ENCODE data around the gene IL19. TPM values are rescaled to one million over a fixed set of nuclear protein-coding genes. Genes with fewer than 3 reads are reported as not detected.
A peak's percentile ranks its signal among the peaks of the same experiment; 100 is the strongest.

Gene IL19
- total and polyA plus RNA-seq, 5 donors from 2014 or later, result not detected

DNA sequence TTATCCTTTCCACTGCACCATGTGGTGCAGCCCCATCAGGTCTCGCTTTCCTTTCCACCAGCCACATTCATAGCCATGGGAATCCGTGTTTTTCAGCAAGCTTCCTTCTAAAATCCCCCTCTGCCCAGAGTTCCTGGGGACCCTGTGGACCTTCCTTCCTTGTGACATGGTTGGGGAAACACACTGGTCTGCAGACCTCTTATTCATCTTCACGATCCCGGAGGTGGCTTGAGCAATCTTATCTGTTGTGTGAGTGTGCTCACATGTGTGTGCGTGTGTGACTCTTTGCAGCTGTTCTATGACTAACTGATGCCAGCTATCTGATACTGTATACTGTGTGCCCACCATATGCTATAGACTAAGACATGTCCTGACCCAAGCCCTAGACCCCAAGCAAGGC lies 17.3 kb downstream of the IL19 start:
- DNase-seq, result no peak
- Histone ChIP-seq H3K4me1 (ENCODE audit: control insufficient read depth, insufficient read depth, low read length, poor library complexity, severe bottlenecking) (peaks cover 36% of the 10 kb centered on the region), H3K9me3 (ENCODE audit: control insufficient read depth in 2 of 2, low read length in 2 of 2) (no peaks in the 10 kb centered on the region), H3K27me3 (ENCODE audit: control insufficient read depth, insufficient read depth, low read length) (no peaks in the 10 kb centered on the region), H3K36me3 (ENCODE audit: control insufficient read depth, insufficient read depth, low read length) (no peaks in the 10 kb centered on the region), H3K27ac (ENCODE audit: insufficient read depth, low read length, poor library complexity, severe bottlenecking) (no peak overlapping the region), H3K4me3 (ENCODE audit: low read depth, low read length) (no peak overlapping the region)
- ATAC-seq (ENCODE audit: low read depth in 2 of 2), result no peak
- Mint-ChIP-seq H3K4me1 (peaks cover 21 to 77% (median 53%) of the 10 kb centered on the region in 4 donors), H3K36me3 (no peaks in the 10 kb centered on the region), H3K9me3 (no peaks in the 10 kb centered on the region), H3K4me3 (peak overlapping the region in 1 of 4 donors; percentile 18), H3K27ac (peak overlapping the region in 2 of 3 donors; percentile 39 to 40), H3K27me3 (no peaks in the 10 kb centered on the region)

- Histone ChIP-seq H3K36me3 (ENCODE audit: control insufficient read depth, insufficient read depth, low read length) (no peaks in the 10 kb centered on the region), H3K27ac (ENCODE audit: insufficient read depth, low read length, poor library complexity, severe bottlenecking) (no peak overlapping the region), H3K27me3 (ENCODE audit: control insufficient read depth, insufficient read depth, low read length) (no peaks in the 10 kb centered on the region), H3K4me1 (ENCODE audit: control insufficient read depth, insufficient read depth, low read length, poor library complexity, severe bottlenecking) (peaks cover 34% of the 10 kb centered on the region), H3K4me3 (ENCODE audit: low read depth, low read length) (no peak overlapping the region), H3K9me3 (ENCODE audit: control insufficient read depth in 2 of 2, low read length in 2 of 2) (no peaks in the 10 kb centered on the region)
- DNase-seq (no peak), ATAC-seq (ENCODE audit: low read depth in 2 of 2) (no peak)
- H3K27ac Mint-ChIP-seq, result peak overlapping the region in 1 of 3 donors; percentile 40
- no peaks in the 10 kb centered on the region for H3K9me3 Mint-ChIP-seq
- H3K4me3 Mint-ChIP-seq, result no peak overlapping the region
- no peaks in the 10 kb centered on the region for H3K27me3 Mint-ChIP-seq
- H3K4me1 Mint-ChIP-seq, result peaks cover 21 to 74% (median 51%) of the 10 kb centered on the region in 4 donors
- H3K36me3 Mint-ChIP-seq, result no peaks in the 10 kb centered on the region
These were observed 18.0 kb downstream of the IL19 start for GRCh38 chr1:206788487-206789050.

GRCh38 chr1:206790502-206791250 lies 20.1 kb downstream of the IL19 start:
- no peaks in the 10 kb centered on the region for H3K36me3 ChIP-seq (ENCODE audit: control insufficient read depth, insufficient read depth, low read length)

DNA sequence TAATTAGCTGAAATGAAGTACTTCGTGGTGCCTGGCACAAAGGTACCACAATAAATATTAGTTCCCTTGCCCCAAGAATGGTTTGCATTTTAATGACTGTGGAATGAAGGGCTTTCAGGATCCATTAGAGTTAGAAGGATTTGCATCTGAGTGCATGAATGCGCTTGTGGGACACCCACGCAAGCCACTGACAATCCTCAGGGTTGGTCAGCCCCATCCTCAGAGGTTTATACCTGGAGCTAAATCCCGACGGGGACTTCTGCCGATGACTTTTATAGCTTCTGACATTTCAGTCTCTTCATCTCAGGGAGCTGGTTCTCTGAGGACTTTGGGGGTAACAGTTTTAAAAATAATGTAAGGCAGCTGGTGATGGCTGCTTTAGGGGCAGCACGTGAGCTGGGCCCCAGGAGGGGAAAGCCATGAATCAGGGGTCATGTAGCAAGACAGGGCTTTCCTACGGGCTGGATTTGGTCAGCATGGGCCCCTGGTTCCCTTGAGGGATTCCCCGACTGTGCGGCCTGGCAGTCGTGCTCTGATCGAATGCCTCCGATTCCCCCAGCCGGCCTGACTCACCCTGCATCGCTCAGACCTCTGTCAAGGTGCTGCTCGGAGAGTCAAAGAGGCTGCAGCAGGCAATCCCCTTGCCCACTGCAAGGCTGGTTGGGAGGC lies 22.5 kb downstream of the IL19 start:
- no peaks in the 10 kb centered on the region for H3K36me3 ChIP-seq (ENCODE audit: control insufficient read depth, insufficient read depth, low read length)
- H3K9me3 ChIP-seq (ENCODE audit: control insufficient read depth in 2 of 2, low read length in 2 of 2), result no peaks in the 10 kb centered on the region
- Mint-ChIP-seq H3K4me3 (no peak overlapping the region), H3K9me3 (peaks cover 0 to 4% (median 0%) of the 10 kb centered on the region in 7 donors), H3K36me3 (no peaks in the 10 kb centered on the region), H3K27ac (peak overlapping the region in 1 of 3 donors; percentile 86), H3K4me1 (peaks cover 9 to 61% (median 38%) of the 10 kb centered on the region in 4 donors), H3K27me3 (no peaks in the 10 kb centered on the region)
- H3K27ac ChIP-seq (ENCODE audit: insufficient read depth, low read length, poor library complexity, severe bottlenecking), result no peak overlapping the region
- peaks cover 21% of the 10 kb centered on the region for H3K4me1 ChIP-seq (ENCODE audit: control insufficient read depth, insufficient read depth, low read length, poor library complexity, severe bottlenecking)
- no peak for DNase-seq
- ATAC-seq (ENCODE audit: low read depth in 2 of 2), result peak in 1 of 2 donors; percentile 28
- no peaks in the 10 kb centered on the region for H3K27me3 ChIP-seq (ENCODE audit: control insufficient read depth, insufficient read depth, low read length)
- H3K4me3 ChIP-seq (ENCODE audit: low read depth, low read length), result no peak overlapping the region

More at GRCh38 chr1:206790502-206791250, 20.1 kb downstream of the IL19 start:
- ATAC-seq (ENCODE audit: low read depth in 2 of 2) (no peak), DNase-seq (no peak)
- H3K9me3 Mint-ChIP-seq, result peaks cover 0 to 4% (median 0%) of the 10 kb centered on the region in 7 donors
- Histone ChIP-seq H3K27me3 (ENCODE audit: control insufficient read depth, insufficient read depth, low read length) (no peaks in the 10 kb centered on the region), H3K27ac (ENCODE audit: insufficient read depth, low read length, poor library complexity, severe bottlenecking) (no peak overlapping the region), H3K4me3 (ENCODE audit: low read depth, low read length) (no peak overlapping the region), H3K4me1 (ENCODE audit: control insufficient read depth, insufficient read depth, low read length, poor library complexity, severe bottlenecking) (peaks cover 21% of the 10 kb centered on the region), H3K9me3 (ENCODE audit: control insufficient read depth in 2 of 2, low read length in 2 of 2) (no peaks in the 10 kb centered on the region)
- H3K4me3 Mint-ChIP-seq, result peak overlapping the region in 2 of 4 donors; percentile 53 to 68
- H3K36me3 Mint-ChIP-seq, result no peaks in the 10 kb centered on the region
- peak overlapping the region in 2 of 3 donors; percentile 39 to 70 for H3K27ac Mint-ChIP-seq
- peaks cover 16 to 74% (median 48%) of the 10 kb centered on the region in 4 donors for H3K4me1 Mint-ChIP-seq
- no peaks in the 10 kb centered on the region for H3K27me3 Mint-ChIP-seq

GRCh38 chr1:206793620-206794019 lies 23.0 kb downstream of the IL19 start:
- Mint-ChIP-seq H3K27me3 (no peaks in the 10 kb centered on the region), H3K4me3 (no peak overlapping the region), H3K4me1 (peaks cover 7 to 65% (median 41%) of the 10 kb centered on the region in 4 donors), H3K27ac (peak overlapping the region; percentile 23 to 86 (median 59)), H3K36me3 (no peaks in the 10 kb centered on the region), H3K9me3 (peaks cover 0 to 4% (median 0%) of the 10 kb centered on the region in 7 donors)
- ATAC-seq (ENCODE audit: low read depth in 2 of 2) (no peak), DNase-seq (no peak)
- no peak overlapping the region for H3K4me3 ChIP-seq (ENCODE audit: low read depth, low read length)
- H3K4me1 ChIP-seq (ENCODE audit: control insufficient read depth, insufficient read depth, low read length, poor library complexity, severe bottlenecking), result peaks cover 21% of the 10 kb centered on the region
- H3K9me3 ChIP-seq (ENCODE audit: control insufficient read depth in 2 of 2, low read length in 2 of 2), result no peaks in the 10 kb centered on the region
- H3K36me3 ChIP-seq (ENCODE audit: control insufficient read depth, insufficient read depth, low read length), result no peaks in the 10 kb centered on the region
- no peak overlapping the region for H3K27ac ChIP-seq (ENCODE audit: insufficient read depth, low read length, poor library complexity, severe bottlenecking)
- H3K27me3 ChIP-seq (ENCODE audit: control insufficient read depth, insufficient read depth, low read length), result no peaks in the 10 kb centered on the region

DNA sequence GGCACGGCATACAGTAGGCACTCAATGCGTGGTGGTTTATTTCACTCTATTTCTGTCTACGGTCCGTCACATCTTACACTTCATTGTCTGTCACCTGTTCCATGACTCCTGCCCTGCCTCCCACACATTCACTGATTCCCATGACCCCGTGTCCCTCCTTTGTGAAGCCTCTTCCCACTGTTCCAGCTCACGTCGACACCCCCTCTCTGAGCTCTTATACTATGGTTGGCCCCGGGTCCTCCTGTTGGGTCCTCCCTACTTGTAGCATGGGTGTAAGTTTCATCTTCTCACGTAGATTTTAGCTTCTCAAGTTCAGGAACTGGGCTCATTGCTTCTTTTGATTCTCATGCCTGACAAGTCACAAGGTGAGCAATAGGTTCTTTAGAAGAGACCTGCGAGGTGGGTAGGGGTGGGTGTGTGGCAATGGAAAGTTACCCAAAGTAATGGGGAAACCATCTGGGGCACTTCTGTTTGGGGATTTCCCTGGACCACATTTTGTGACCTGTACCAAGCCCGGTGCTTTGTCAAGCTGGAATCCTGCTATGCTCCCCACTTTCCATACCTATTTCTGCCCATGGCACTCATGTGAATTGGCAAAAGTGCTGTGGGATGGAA lies 23.8 kb downstream of the IL19 start:
- peaks cover 7 to 71% (median 45%) of the 10 kb centered on the region in 4 donors for H3K4me1 Mint-ChIP-seq
- ATAC-seq (ENCODE audit: low read depth in 2 of 2), result no peak
- H3K27ac ChIP-seq (ENCODE audit: insufficient read depth, low read length, poor library complexity, severe bottlenecking), result no peak overlapping the region
- no peaks in the 10 kb centered on the region for H3K36me3 Mint-ChIP-seq
- peaks cover 21% of the 10 kb centered on the region for H3K4me1 ChIP-seq (ENCODE audit: control insufficient read depth, insufficient read depth, low read length, poor library complexity, severe bottlenecking)
- H3K27me3 ChIP-seq (ENCODE audit: control insufficient read depth, insufficient read depth, low read length), result no peaks in the 10 kb centered on the region
- H3K9me3 ChIP-seq (ENCODE audit: control insufficient read depth in 2 of 2, low read length in 2 of 2), result no peaks in the 10 kb centered on the region
- H3K9me3 Mint-ChIP-seq, result peaks cover 0 to 4% (median 0%) of the 10 kb centered on the region in 7 donors
- no peak for DNase-seq
- no peaks in the 10 kb centered on the region for H3K27me3 Mint-ChIP-seq
- H3K4me3 ChIP-seq (ENCODE audit: low read depth, low read length), result no peak overlapping the region
- H3K27ac Mint-ChIP-seq, result peak overlapping the region; percentile 23 to 86 (median 60)
- H3K4me3 Mint-ChIP-seq, result peak overlapping the region in 1 of 4 donors; percentile 69
- H3K36me3 ChIP-seq (ENCODE audit: control insufficient read depth, insufficient read depth, low read length), result no peaks in the 10 kb centered on the region

DNA sequence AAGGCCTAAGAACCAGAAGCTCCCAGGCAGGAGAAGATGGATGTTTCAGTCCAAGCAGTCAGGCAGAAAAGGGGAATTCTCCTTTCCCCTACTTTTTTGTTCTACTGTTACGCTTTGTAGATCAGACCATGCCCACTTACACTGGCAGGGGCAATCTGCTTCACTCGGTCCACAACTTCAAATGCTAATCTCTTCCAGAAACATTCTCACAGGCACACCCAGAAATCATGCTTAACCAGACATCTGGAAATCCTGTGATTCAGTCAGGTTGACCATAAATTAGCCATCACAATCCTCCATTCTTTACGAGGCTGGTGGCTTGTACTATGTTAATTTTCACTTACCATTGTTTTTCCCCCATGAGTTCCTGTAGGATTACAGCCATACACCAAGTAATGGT lies 25.5 kb downstream of the IL19 start:
- DNase-seq (no peak), ATAC-seq (ENCODE audit: low read depth in 2 of 2) (no peak)
- peak overlapping the region in 1 of 3 donors; percentile 84 for H3K27ac Mint-ChIP-seq
- no peak overlapping the region for H3K27ac ChIP-seq (ENCODE audit: insufficient read depth, low read length, poor library complexity, severe bottlenecking)
- peaks cover 0 to 65% (median 38%) of the 10 kb centered on the region in 4 donors for H3K4me1 Mint-ChIP-seq
- H3K4me3 Mint-ChIP-seq, result no peak overlapping the region
- no peaks in the 10 kb centered on the region for H3K27me3 Mint-ChIP-seq
- peaks cover 21% of the 10 kb centered on the region for H3K4me1 ChIP-seq (ENCODE audit: control insufficient read depth, insufficient read depth, low read length, poor library complexity, severe bottlenecking)
- H3K27me3 ChIP-seq (ENCODE audit: control insufficient read depth, insufficient read depth, low read length), result no peaks in the 10 kb centered on the region
- H3K9me3 ChIP-seq (ENCODE audit: control insufficient read depth in 2 of 2, low read length in 2 of 2), result no peaks in the 10 kb centered on the region
- no peaks in the 10 kb centered on the region for H3K36me3 ChIP-seq (ENCODE audit: control insufficient read depth, insufficient read depth, low read length)
- peaks cover 0 to 4% (median 0%) of the 10 kb centered on the region in 7 donors for H3K9me3 Mint-ChIP-seq
- H3K36me3 Mint-ChIP-seq, result no peaks in the 10 kb centered on the region
- H3K4me3 ChIP-seq (ENCODE audit: low read depth, low read length), result no peak overlapping the region
